Brain microvascular endothelial cell (primary cell): ENCODE measurements around the gene MYCN.
"Not testable (repeated sequence)": the region's sequence is repeated elsewhere in the genome, so short reads cannot be mapped to it uniquely, and the experiment has no call there.

Source experiments
- DNase-seq: peaks from one replicate; pipeline ENCODE4 v3.0.0-alpha.2; 2020
- H3K27ac ChIP-seq: fragments of 250-450 bp; sonication (Bioruptor Pico); 2 replicates; pipeline ENCODE4 v1.5.1; 2020; ENCODE audit warnings: mild to moderate bottlenecking, moderate library complexity
- H3K27me3 ChIP-seq: fragments of 250-450 bp; sonication (Bioruptor Pico); replicated peaks from 2 replicates; pipeline ENCODE4 v1.5.1; 2020; ENCODE audit warnings: mild to moderate bottlenecking
- H3K36me3 ChIP-seq: fragments of 250-450 bp; sonication (Bioruptor Pico); replicated peaks from 2 replicates; pipeline ENCODE4 v1.5.1; 2020; ENCODE audit warnings: mild to moderate bottlenecking
- H3K4me3 ChIP-seq: 2 replicates; pipeline ENCODE4 v1.5.1; 2011; ENCODE audit warnings: low read depth, mild to moderate bottlenecking, control low read depth, low read length, moderate library complexity
- in situ Hi-C: cut with HindIII; loops from 2 replicates; pipeline ENCODE4 v1.10.0; 2017; ENCODE audit warnings: low sequenced_read_pairs, low pct_ligation_motif_present
- TF ChIP-seq, protein P1 (sequence below): IDR thresholded peaks from 2 replicates; pipeline ENCODE4 v1.5.1; 2011; ENCODE audit warnings: low read depth, mild to moderate bottlenecking, moderate library complexity, low read length, control low read depth, inconsistent platforms; ENCODE audit errors: missing control alignments

The MYCN gene

DNA sequence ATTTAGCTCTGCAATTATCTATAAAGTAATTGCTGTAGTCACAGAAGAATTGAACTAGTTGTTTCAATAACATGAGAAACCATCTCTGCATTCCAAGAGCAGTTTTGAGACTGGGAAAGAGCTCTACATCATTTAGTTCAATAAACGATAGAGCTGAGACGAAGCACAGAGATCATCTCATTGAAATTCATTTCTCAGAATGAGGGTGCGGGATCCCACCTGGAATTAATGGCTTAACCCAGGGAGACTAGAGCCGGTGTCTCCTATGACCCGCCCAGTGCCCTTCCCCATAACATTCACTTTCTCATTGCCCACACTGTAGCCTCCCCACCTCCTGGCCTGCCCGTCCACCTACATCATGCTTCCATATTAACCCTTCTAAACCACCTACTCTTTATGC, 8.8 kb downstream of the MYCN start:
- TF ChIP-seq, protein P1, sequence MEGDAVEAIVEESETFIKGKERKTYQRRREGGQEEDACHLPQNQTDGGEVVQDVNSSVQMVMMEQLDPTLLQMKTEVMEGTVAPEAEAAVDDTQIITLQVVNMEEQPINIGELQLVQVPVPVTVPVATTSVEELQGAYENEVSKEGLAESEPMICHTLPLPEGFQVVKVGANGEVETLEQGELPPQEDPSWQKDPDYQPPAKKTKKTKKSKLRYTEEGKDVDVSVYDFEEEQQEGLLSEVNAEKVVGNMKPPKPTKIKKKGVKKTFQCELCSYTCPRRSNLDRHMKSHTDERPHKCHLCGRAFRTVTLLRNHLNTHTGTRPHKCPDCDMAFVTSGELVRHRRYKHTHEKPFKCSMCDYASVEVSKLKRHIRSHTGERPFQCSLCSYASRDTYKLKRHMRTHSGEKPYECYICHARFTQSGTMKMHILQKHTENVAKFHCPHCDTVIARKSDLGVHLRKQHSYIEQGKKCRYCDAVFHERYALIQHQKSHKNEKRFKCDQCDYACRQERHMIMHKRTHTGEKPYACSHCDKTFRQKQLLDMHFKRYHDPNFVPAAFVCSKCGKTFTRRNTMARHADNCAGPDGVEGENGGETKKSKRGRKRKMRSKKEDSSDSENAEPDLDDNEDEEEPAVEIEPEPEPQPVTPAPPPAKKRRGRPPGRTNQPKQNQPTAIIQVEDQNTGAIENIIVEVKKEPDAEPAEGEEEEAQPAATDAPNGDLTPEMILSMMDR: no peak
- H3K36me3 ChIP-seq: no peaks in the 10 kb centered on the region
- no peak overlapping the region for H3K4me3 ChIP-seq
- in situ Hi-C loops: no loop called here
- peaks cover 5% of the 10 kb centered on the region for H3K27me3 ChIP-seq
- no peak overlapping the region for H3K27ac ChIP-seq
- no peak for DNase-seq

- H3K27ac ChIP-seq: no peak overlapping the region
- no peak overlapping the region for H3K4me3 ChIP-seq
- no peaks in the 10 kb centered on the region for H3K36me3 ChIP-seq
- TF ChIP-seq, protein P1: no peak
- no peak for DNase-seq
- peaks cover under 1% of the 10 kb centered on the region for H3K27me3 ChIP-seq
- in situ Hi-C loops: no loop called here
Observed at GRCh38 chr2:15949551-15949950, 9.2 kb downstream of the MYCN start.

DNA sequence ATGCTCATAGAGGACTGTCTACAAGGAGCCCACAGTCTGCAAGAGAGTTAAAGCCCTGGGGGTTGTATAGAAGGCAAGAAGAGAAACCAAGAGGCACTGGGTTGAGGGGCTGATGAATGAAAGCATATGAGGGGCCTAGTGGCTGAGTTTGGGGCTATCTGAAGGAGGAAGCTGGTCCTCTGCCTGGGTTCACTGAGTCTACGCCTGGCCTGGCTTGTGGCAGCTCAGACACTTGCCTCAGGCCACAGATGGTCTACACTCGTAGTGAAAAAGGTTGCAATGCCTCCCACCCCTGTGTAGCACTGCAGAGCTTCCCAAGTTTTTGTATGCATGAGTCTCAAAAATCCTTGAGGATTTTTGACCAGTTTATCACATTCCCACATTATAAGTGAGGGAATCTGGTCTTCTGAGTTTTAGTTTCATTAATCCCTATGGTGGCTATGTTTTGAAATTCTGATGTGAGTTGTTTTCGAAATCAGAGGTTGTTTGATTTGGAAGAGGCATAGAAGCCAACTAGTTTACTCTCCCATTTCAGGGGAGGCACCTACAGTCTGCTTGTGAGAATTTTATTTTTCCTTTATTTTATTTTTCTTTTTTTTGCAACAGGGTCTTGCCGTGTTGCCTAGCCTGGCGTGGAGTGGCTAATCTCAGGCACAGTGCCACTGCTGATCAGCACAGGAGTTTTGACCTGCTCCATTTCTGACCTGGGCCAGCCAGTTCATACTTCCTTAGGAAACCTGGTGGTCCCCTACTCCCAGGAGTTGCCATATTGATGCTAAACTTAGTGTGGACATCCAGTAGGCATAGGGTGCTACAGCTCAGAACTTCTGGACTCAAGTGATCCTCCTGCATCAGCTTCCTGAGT, 10.0 kb downstream of the MYCN start:
- Histone ChIP-seq H3K36me3 (no peaks in the 10 kb centered on the region), H3K4me3 (no peak overlapping the region), H3K27ac (no peak overlapping the region), H3K27me3 (no peaks in the 10 kb centered on the region)
- in situ Hi-C loops: no loop called here
- TF ChIP-seq, protein P1: no peak
- no peak for DNase-seq

GRCh38 chr2:15951936-15952335, 11.6 kb downstream of the MYCN start:
- H3K27ac ChIP-seq, H3K4me3 ChIP-seq, H3K36me3 ChIP-seq, in situ Hi-C loops, DNase-seq, H3K27me3 ChIP-seq: not testable (repeated sequence)

GRCh38 chr2:15952451-15953146, 12.2 kb downstream of the MYCN start:
- no peak overlapping the region for H3K27ac ChIP-seq
- H3K27me3 ChIP-seq: no peaks in the 10 kb centered on the region
- no peaks in the 10 kb centered on the region for H3K36me3 ChIP-seq
- no peak for DNase-seq
- in situ Hi-C loops: no loop called here
- TF ChIP-seq, protein P1: no peak
- no peak overlapping the region for H3K4me3 ChIP-seq

DNA sequence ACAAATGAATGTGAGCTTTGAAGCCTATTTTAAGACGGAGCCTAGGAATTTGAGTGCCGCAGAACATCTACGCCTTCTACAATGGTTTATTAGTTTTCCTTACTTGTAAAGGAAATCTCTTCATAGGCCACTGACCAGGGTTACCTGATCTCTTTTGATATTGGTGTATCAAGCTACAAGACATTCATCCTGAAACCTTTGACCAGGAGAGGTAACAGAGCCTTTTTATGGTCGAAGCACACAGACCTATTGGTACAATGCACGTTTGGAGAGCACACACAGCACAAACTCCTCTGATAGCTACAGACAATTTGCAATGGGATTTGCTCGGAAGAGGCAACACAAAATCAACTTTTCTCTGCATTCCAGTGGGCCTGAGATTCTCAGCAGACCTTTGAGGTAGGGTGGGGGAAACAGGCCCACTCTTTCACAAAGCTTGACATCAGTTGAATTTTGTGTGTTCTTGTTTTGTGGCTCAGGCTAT, 12.8 kb downstream of the MYCN start:
- H3K4me3 ChIP-seq: no peak overlapping the region
- in situ Hi-C loops: no loop called here
- H3K36me3 ChIP-seq: no peaks in the 10 kb centered on the region
- no peak overlapping the region for H3K27ac ChIP-seq
- H3K27me3 ChIP-seq: no peaks in the 10 kb centered on the region
- TF ChIP-seq, protein P1: no peak
- DNase-seq: no peak
